ENCODE data around the gene MAGI2.

DNA sequence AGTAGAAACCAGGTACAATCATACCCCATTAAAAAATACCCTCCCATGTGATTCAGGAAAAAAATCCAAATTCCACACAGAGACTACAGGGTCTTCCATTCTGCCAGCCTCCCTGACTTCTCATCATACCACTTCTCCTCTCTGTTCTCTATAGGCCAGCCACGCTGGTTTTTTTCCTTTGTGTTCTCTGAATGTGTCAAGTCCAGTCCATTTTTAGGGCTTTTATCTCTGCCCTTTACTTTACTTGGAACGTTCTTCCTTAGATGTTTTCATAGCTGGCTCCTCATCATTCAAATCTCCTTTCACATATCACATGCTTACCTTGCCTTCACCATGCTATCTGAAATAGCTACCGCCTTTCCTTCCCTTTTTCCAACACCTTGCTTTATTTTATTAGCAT, 1057.3 kb downstream of the MAGI2 start:
- TF ChIP-seq, protein P1, sequence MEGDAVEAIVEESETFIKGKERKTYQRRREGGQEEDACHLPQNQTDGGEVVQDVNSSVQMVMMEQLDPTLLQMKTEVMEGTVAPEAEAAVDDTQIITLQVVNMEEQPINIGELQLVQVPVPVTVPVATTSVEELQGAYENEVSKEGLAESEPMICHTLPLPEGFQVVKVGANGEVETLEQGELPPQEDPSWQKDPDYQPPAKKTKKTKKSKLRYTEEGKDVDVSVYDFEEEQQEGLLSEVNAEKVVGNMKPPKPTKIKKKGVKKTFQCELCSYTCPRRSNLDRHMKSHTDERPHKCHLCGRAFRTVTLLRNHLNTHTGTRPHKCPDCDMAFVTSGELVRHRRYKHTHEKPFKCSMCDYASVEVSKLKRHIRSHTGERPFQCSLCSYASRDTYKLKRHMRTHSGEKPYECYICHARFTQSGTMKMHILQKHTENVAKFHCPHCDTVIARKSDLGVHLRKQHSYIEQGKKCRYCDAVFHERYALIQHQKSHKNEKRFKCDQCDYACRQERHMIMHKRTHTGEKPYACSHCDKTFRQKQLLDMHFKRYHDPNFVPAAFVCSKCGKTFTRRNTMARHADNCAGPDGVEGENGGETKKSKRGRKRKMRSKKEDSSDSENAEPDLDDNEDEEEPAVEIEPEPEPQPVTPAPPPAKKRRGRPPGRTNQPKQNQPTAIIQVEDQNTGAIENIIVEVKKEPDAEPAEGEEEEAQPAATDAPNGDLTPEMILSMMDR (IDR thresholded peaks at IDR 0.05; ENCODE audit: insufficient read depth, low read length, poor library complexity, severe bottlenecking): no peak
- no peak for TF ChIP-seq EZH2phosphoT487 (conservative IDR thresholded peaks at IDR 0.05; ENCODE audit: low read length)
